ENCODE data around the gene OGA.
"Not testable (repeated sequence)": the region's sequence is repeated elsewhere in the genome, so short reads cannot be mapped to it uniquely, and the experiment has no call there.

OGA gene

GRCh38 chr10:101789686-101790085 lies 28.6 kb downstream of the OGA start:
- no peak overlapping the region for H3K4me3 ChIP-seq (ENCODE audit: low read length)
- H3K9ac ChIP-seq (ENCODE audit: low read length) = no peak overlapping the region
- TF ChIP-seq EZH2phosphoT487 (IDR thresholded peaks at IDR 0.05; ENCODE audit: low read length) (no peak), EZH2 (optimal IDR thresholded peaks at IDR 0.05; ENCODE audit: low read depth, low read length) (no peak)
- TF ChIP-seq, protein P1, sequence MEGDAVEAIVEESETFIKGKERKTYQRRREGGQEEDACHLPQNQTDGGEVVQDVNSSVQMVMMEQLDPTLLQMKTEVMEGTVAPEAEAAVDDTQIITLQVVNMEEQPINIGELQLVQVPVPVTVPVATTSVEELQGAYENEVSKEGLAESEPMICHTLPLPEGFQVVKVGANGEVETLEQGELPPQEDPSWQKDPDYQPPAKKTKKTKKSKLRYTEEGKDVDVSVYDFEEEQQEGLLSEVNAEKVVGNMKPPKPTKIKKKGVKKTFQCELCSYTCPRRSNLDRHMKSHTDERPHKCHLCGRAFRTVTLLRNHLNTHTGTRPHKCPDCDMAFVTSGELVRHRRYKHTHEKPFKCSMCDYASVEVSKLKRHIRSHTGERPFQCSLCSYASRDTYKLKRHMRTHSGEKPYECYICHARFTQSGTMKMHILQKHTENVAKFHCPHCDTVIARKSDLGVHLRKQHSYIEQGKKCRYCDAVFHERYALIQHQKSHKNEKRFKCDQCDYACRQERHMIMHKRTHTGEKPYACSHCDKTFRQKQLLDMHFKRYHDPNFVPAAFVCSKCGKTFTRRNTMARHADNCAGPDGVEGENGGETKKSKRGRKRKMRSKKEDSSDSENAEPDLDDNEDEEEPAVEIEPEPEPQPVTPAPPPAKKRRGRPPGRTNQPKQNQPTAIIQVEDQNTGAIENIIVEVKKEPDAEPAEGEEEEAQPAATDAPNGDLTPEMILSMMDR (IDR thresholded peaks at IDR 0.05; ENCODE audit: low read length) = no peak
- H3K79me2 ChIP-seq (ENCODE audit: low read length) = peaks cover 31% of the 10 kb centered on the region
- H3K4me1 ChIP-seq (ENCODE audit: low read length) = no peaks in the 10 kb centered on the region
- no peak overlapping the region for H3K4me2 ChIP-seq (ENCODE audit: low read depth, low read length)
- no peak overlapping the region for H3K27ac ChIP-seq (ENCODE audit: low read length)
- H4K20me1 ChIP-seq (ENCODE audit: insufficient read depth, low read length) = no peaks in the 10 kb centered on the region; the same call in 1 of the 2 replicates
- DNase-seq = no peak
- no peak overlapping the region for H2AFZ ChIP-seq (ENCODE audit: low read length)
- H3K36me3 ChIP-seq (replicated peaks; ENCODE audit: insufficient read depth, low read length) = peaks cover 29% of the 10 kb centered on the region
- no peaks in the 10 kb centered on the region for H3K9me3 ChIP-seq (replicated peaks; ENCODE audit: insufficient read depth, low read length)
- H3K27me3 ChIP-seq (replicated peaks; ENCODE audit: insufficient read depth, low read length) = no peaks in the 10 kb centered on the region
- H3K9me2 ChIP-seq (replicated peaks; ENCODE audit: insufficient read depth, low read length) = no peaks in the 10 kb centered on the region
- H3F3A ChIP-seq (ENCODE audit: insufficient read depth, low read length) = peaks cover 30% of the 10 kb centered on the region

GRCh38 chr10:101789231-101789630 lies 29.0 kb downstream of the OGA start:
- Histone ChIP-seq H3F3A (ENCODE audit: insufficient read depth, low read length) (peaks cover 35% of the 10 kb centered on the region), H3K79me2 (ENCODE audit: low read length) (peaks cover 27% of the 10 kb centered on the region), H3K36me3 (replicated peaks; ENCODE audit: insufficient read depth, low read length) (peaks cover 25% of the 10 kb centered on the region)
- H3K4me1 ChIP-seq (ENCODE audit: low read length); H3K27ac ChIP-seq (ENCODE audit: low read length); H2AFZ ChIP-seq (ENCODE audit: low read length); H4K20me1 ChIP-seq (ENCODE audit: insufficient read depth, low read length); H3K27me3 ChIP-seq (replicated peaks; ENCODE audit: insufficient read depth, low read length); H3K4me3 ChIP-seq (ENCODE audit: low read length); H3K9me2 ChIP-seq (replicated peaks; ENCODE audit: insufficient read depth, low read length); H3K4me2 ChIP-seq (ENCODE audit: low read depth, low read length); DNase-seq; H3K9me3 ChIP-seq (replicated peaks; ENCODE audit: insufficient read depth, low read length); H3K9ac ChIP-seq (ENCODE audit: low read length): not testable (repeated sequence)

- no peak for DNase-seq
- Histone ChIP-seq H3K4me1 (ENCODE audit: low read length) (peaks cover 9% of the 10 kb centered on the region), H3K9me3 (replicated peaks; ENCODE audit: insufficient read depth, low read length) (no peaks in the 10 kb centered on the region), H2AFZ (ENCODE audit: low read length) (no peak overlapping the region), H3K36me3 (replicated peaks; ENCODE audit: insufficient read depth, low read length) (peaks cover 3% of the 10 kb centered on the region; the same call in 1 of the 2 replicates), H4K20me1 (ENCODE audit: insufficient read depth, low read length) (no peaks in the 10 kb centered on the region; the same call in 1 of the 2 replicates), H3K4me2 (ENCODE audit: low read depth, low read length) (no peak overlapping the region), H3K27ac (ENCODE audit: low read length) (no peak overlapping the region), H3K9ac (ENCODE audit: low read length) (no peak overlapping the region), H3K27me3 (replicated peaks; ENCODE audit: insufficient read depth, low read length) (no peaks in the 10 kb centered on the region), H3F3A (ENCODE audit: insufficient read depth, low read length) (peaks cover 42% of the 10 kb centered on the region), H3K4me3 (ENCODE audit: low read length) (no peak overlapping the region), H3K9me2 (replicated peaks; ENCODE audit: insufficient read depth, low read length) (no peaks in the 10 kb centered on the region), H3K79me2 (ENCODE audit: low read length) (peaks cover 23% of the 10 kb centered on the region)
- no peak for TF ChIP-seq EZH2phosphoT487 (IDR thresholded peaks at IDR 0.05; ENCODE audit: low read length)
Measured at GRCh38 chr10:101785801-101786200, 32.4 kb downstream of the OGA start.

- Histone ChIP-seq H3K4me2 (ENCODE audit: low read depth, low read length) (no peak overlapping the region), H4K20me1 (ENCODE audit: insufficient read depth, low read length) (no peaks in the 10 kb centered on the region; the same call in 1 of the 2 replicates), H3K9me3 (replicated peaks; ENCODE audit: insufficient read depth, low read length) (no peaks in the 10 kb centered on the region), H3K36me3 (replicated peaks; ENCODE audit: insufficient read depth, low read length) (peaks cover 3% of the 10 kb centered on the region; the same call in 1 of the 2 replicates), H3K27me3 (replicated peaks; ENCODE audit: insufficient read depth, low read length) (no peaks in the 10 kb centered on the region), H3K79me2 (ENCODE audit: low read length) (peaks cover 23% of the 10 kb centered on the region), H2AFZ (ENCODE audit: low read length) (no peak overlapping the region), H3F3A (ENCODE audit: insufficient read depth, low read length) (peaks cover 42% of the 10 kb centered on the region), H3K4me1 (ENCODE audit: low read length) (peaks cover 17% of the 10 kb centered on the region), H3K9me2 (replicated peaks; ENCODE audit: insufficient read depth, low read length) (no peaks in the 10 kb centered on the region), H3K4me3 (ENCODE audit: low read length) (no peak overlapping the region), H3K27ac (ENCODE audit: low read length) (no peak overlapping the region), H3K9ac (ENCODE audit: low read length) (no peak overlapping the region)
- TF ChIP-seq EZH2 (optimal IDR thresholded peaks at IDR 0.05; ENCODE audit: low read depth, low read length) (no peak), EZH2phosphoT487 (IDR thresholded peaks at IDR 0.05; ENCODE audit: low read length) (no peak)
- TF ChIP-seq, protein P1 (IDR thresholded peaks at IDR 0.05; ENCODE audit: low read length) = no peak
- no peak for DNase-seq
Measured at GRCh38 chr10:101784558-101784957, 33.7 kb downstream of the OGA start.

Data from MM.1S (cell line).